K562 (cell line): ENCODE data around the gene SNRNP200. TPM values are rescaled to one million over a fixed set of nuclear protein-coding genes. Genes with fewer than 3 reads are reported as not detected.
A peak's percentile ranks its signal among the peaks of the same experiment; 100 is the strongest.

ENCODE experiments used
- DPF2 ChIP-seq: fragments of 450-650 bp; IDR thresholded peaks from 2 replicates; pipeline ENCODE4 v1.6.1; 2016
- ELF1 ChIP-seq: fragments of 200-800 bp; sonication (Bioruptor generic); IDR thresholded peaks from 2 replicates; pipeline ENCODE4 v1.6.1; 2016; ENCODE audit warnings: missing genetic modification characterization, missing compliant biosample characterization
- ETV5 ChIP-seq: sonication (generic); formaldehyde crosslinking; IDR thresholded peaks from 2 replicates; pipeline ENCODE4 v1.4.0; 2020; ENCODE audit warnings: low read depth, mild to moderate bottlenecking, missing genetic modification reagents
- FIP1L1 ChIP-seq: fragments of 200-400 bp; formaldehyde crosslinking; IDR thresholded peaks from 2 replicates; pipeline ENCODE4 v1.6.1; 2018; ENCODE audit warnings: mild to moderate bottlenecking, low read depth, low read length; ENCODE audit not compliant: poor library complexity, severe bottlenecking
- GABPB1 ChIP-seq: sonication (generic); formaldehyde crosslinking; IDR thresholded peaks from 2 replicates; pipeline ENCODE4 v1.8.0; 2022; ENCODE audit warnings: mild to moderate bottlenecking, missing genetic modification reagents
- GTF2E2 ChIP-seq: fragments of 200-800 bp; sonication (Bioruptor generic); IDR thresholded peaks from 2 replicates; pipeline ENCODE4 v1.6.1; 2016; ENCODE audit warnings: missing genetic modification characterization, missing compliant biosample characterization
- JUNB ChIP-seq: fragments of 450-650 bp; formaldehyde crosslinking; conservative IDR thresholded peaks from 2 replicates; pipeline ENCODE4 v1.4.0; 2020; ENCODE audit warnings: mild to moderate bottlenecking
- KDM4B ChIP-seq, 2 experiments: fragments of 450-650 bp in 1 of 2; sonication (generic) in 1 of 2; IDR thresholded peaks; 2 replicates each; pipeline ENCODE4 v1.6.1; 2016 to 2017; ENCODE audit warnings: borderline replicate concordance in 2 of 2, antibody characterized with exemption in 1 of 2, low read depth in 1 of 2, mild to moderate bottlenecking in 1 of 2
- MIER1 ChIP-seq: fragments of 450-650 bp; IDR thresholded peaks from 2 replicates; pipeline ENCODE4 v1.6.1; 2016; ENCODE audit warnings: antibody characterized with exemption, mild to moderate bottlenecking, low read depth
- NCOA1 ChIP-seq: fragments of 450-650 bp; IDR thresholded peaks from 2 replicates; pipeline ENCODE4 v1.6.1; 2016; ENCODE audit warnings: low read depth
- NR2F6 ChIP-seq: fragments of 450-650 bp; formaldehyde crosslinking; IDR thresholded peaks from 2 replicates; pipeline ENCODE4 v1.4.0; 2020; ENCODE audit warnings: mild to moderate bottlenecking
- PHF8 ChIP-seq: fragments of 200-600 bp; sonication (generic); IDR thresholded peaks from 2 replicates; pipeline ENCODE4 v1.6.1; 2012; ENCODE audit warnings: mixed run types, mild to moderate bottlenecking, inconsistent platforms, low read length, moderate library complexity, borderline replicate concordance
- SOX6 ChIP-seq: fragments of 450-650 bp; IDR thresholded peaks from 2 replicates; pipeline ENCODE4 v1.6.1; 2014; ENCODE audit warnings: mild to moderate bottlenecking
- STAT5B ChIP-seq: fragments of 250-450 bp; sonication (Bioruptor Pico); IDR thresholded peaks from 2 replicates; pipeline ENCODE4 v1.8.0; 2021; ENCODE audit warnings: mild to moderate bottlenecking, inconsistent platforms
- TAF15 ChIP-seq: fragments of 200-400 bp; formaldehyde crosslinking; IDR thresholded peaks from 2 replicates; pipeline ENCODE4 v1.6.1; 2017; ENCODE audit warnings: mild to moderate bottlenecking, low read depth, low read length, moderate library complexity
- TBL1XR1 ChIP-seq, 2 experiments: IDR thresholded peaks; 2 replicates each; pipeline ENCODE4 v1.6.1; 2012; ENCODE audit warnings: improper control_type of control experiment in 2 of 2, low read length in 2 of 2, mild to moderate bottlenecking in 1 of 2
- polyA plus RNA-seq, 8 experiments: library from polyadenylated mRNA; depleted of rRNA in 4 of 8; stranded (reverse) in 5 of 8; unstranded in 3 of 8; fragments of >200 nt; fragmentation: Nextera tagmentation in 2 of 8; fragmentation: Illumina TruSeq in 1 of 8; extraction: Ambion mirVana in 2 of 8; extraction: Trizol in 1 of 8; gene quantifications; 2 replicates each; pipeline versions ENCODE4 v1.2.1 to v1.2.3, GENCODE V29; 2011 to 2014; ENCODE audit warnings: inconsistent platforms in 1 of 8, missing spikeins in 1 of 8
- total RNA-seq, 7 experiments: library from RNA; depleted of rRNA in 6 of 7; stranded (reverse); fragments of >200 nt in 6 of 7; fragmentation: Illumina TruSeq in 2 of 7; extraction: Trizol in 2 of 7; gene quantifications; 2 replicates each; pipeline versions ENCODE4 v1.2.1 to v1.2.3, GENCODE V29; 2011 to 2021; ENCODE audit warnings: low replicate concordance in 1 of 7
- TF ChIP-seq, protein P1 (sequence below), 3 experiments: fragments of 200-800 bp in 1 of 3; sonication (Bioruptor generic) in 1 of 3; sonication (generic) in 1 of 3; formaldehyde crosslinking in 1 of 3; IDR thresholded peaks; 2 replicates each; pipeline versions ENCODE4 v1.6.1 to v1.8.0; 2016 to 2022; ENCODE audit warnings: mild to moderate bottlenecking in 2 of 3, missing compliant biosample characterization in 2 of 3, missing genetic modification characterization in 2 of 3, missing genetic modification reagents in 1 of 3
- TF ChIP-seq, protein P2 (sequence below): fragments of 450-650 bp; IDR thresholded peaks from 2 replicates; pipeline ENCODE4 v1.6.1; 2016; ENCODE audit warnings: antibody characterized with exemption
- TF ChIP-seq, protein P3 (sequence below): fragments of 200-800 bp; sonication (Bioruptor generic); IDR thresholded peaks from 2 replicates; pipeline ENCODE4 v1.6.1; 2017; ENCODE audit warnings: missing genetic modification characterization, missing compliant biosample characterization
- TF ChIP-seq, protein P4 (sequence below): fragments of 250-450 bp; sonication (Bioruptor Pico); IDR thresholded peaks from 2 replicates; pipeline ENCODE4 v1.5.0; 2021; ENCODE audit warnings: mild to moderate bottlenecking, borderline replicate concordance

SNRNP200 gene
- total and polyA plus RNA-seq, 9 of the 15 experiments (the other 6 are each of a cell fraction or from before 2014, with no cell fraction given) = 76.1 to 231 (median 155) TPM

DNA sequence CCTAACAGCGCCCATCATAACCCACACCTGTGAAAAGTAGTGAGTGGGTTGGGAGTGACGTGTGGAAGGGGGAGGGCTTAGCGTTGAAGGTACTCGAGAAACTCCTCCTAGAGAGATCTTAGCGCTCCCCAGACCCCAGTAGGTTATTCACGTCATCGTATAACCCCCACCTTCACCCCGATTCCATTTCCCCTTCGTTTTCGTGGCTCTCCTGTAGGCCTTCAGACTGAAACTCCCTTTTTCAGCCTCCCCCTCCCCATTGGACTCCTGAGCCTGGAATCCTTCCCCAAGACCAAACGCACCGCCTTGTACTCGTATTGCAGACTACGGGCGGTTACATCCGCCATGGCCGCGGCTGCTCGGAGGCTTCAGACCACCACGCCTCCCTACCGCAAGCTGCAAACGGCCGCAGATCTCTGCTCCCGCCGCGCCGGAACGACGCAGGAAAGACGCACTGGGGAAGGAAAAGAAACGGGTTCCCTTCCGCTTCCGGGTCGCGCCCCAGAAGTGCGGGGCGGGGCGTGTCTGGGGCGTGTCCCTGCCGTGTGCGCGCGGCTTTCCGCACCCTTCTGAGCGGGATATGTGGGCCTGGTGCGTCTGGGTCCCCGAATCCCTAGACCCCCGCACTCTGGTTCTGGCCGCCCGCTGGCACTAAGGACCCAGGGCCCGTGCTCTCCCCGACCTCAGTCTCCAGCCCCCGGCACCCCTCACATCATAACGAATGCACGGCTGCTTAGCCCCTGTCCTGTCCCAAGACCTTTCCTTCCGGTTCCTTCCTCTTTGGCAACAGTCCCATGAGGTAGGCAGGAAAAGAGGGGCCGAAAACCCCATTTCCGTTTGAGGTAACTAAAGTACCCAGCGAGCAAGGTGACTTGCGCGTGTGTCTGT is at the start of gene SNRNP200 (continued):
- TF ChIP-seq TAF15 (no peak), NR2F6 (CRISPR knock-in tag) (no peak), SOX6 (peak; percentile 19; the same call in 1 of the 2 replicates), JUNB (CRISPR knock-in tag) (no peak), ETV5 (peak; percentile 83), KDM4B (IDR thresholded peaks at IDR 0.05; ENCODE audit: borderline replicate concordance in 2 of 2, low read depth in 1 of 2) (peak in 1 of 2 experiments; percentile 99; a peak in 2 of 4 replicates), ELF1 (tag) (peak; percentile 91), TBL1XR1 (IDR thresholded peaks at IDR 0.05; ENCODE audit: low read length in 2 of 2) (peak in 1 of 2 experiments; percentile 47; a peak in 2 of 4 replicates), GABPB1 (CRISPR knock-in tag) (peak; percentile 99), STAT5B (CRISPR knock-in tag) (no peak), GTF2E2 (tag) (peak; percentile 95; the same call in 1 of the 2 replicates), DPF2 (no peak; the same call in 1 of the 2 replicates), PHF8 (peak; percentile 98), FIP1L1 (peak; percentile 82), NCOA1 (peak; percentile 95), MIER1 (no peak; the same call in 1 of the 2 replicates)
- TF ChIP-seq, protein P1, sequence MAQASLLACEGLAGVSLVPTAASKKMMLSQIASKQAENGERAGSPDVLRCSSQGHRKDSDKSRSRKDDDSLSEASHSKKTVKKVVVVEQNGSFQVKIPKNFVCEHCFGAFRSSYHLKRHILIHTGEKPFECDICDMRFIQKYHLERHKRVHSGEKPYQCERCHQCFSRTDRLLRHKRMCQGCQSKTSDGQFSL (CRISPR knock-in tag; IDR thresholded peaks at IDR 0.05) = no peak
- TF ChIP-seq, protein P1 (tag; IDR thresholded peaks at IDR 0.05) = no peak
- TF ChIP-seq, protein P2, sequence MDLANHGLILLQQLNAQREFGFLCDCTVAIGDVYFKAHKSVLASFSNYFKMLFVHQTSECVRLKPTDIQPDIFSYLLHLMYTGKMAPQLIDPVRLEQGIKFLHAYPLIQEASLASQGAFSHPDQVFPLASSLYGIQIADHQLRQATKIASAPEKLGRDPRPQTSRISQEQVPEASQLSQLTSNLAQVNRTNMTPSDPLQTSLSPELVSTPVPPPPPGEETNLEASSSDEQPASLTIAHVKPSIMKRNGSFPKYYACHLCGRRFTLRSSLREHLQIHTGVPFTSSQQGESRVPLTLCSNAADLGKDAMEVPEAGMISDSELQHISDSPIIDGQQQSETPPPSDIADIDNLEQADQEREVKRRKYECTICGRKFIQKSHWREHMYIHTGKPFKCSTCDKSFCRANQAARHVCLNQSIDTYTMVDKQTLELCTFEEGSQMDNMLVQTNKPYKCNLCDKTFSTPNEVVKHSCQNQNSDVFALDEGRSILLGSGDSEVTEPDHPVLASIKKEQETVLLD = peak; percentile 66
- TF ChIP-seq, protein P3, sequence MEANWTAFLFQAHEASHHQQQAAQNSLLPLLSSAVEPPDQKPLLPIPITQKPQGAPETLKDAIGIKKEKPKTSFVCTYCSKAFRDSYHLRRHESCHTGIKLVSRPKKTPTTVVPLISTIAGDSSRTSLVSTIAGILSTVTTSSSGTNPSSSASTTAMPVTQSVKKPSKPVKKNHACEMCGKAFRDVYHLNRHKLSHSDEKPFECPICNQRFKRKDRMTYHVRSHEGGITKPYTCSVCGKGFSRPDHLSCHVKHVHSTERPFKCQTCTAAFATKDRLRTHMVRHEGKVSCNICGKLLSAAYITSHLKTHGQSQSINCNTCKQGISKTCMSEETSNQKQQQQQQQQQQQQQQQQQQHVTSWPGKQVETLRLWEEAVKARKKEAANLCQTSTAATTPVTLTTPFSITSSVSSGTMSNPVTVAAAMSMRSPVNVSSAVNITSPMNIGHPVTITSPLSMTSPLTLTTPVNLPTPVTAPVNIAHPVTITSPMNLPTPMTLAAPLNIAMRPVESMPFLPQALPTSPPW = peak; percentile 81
- TF ChIP-seq, protein P4, sequence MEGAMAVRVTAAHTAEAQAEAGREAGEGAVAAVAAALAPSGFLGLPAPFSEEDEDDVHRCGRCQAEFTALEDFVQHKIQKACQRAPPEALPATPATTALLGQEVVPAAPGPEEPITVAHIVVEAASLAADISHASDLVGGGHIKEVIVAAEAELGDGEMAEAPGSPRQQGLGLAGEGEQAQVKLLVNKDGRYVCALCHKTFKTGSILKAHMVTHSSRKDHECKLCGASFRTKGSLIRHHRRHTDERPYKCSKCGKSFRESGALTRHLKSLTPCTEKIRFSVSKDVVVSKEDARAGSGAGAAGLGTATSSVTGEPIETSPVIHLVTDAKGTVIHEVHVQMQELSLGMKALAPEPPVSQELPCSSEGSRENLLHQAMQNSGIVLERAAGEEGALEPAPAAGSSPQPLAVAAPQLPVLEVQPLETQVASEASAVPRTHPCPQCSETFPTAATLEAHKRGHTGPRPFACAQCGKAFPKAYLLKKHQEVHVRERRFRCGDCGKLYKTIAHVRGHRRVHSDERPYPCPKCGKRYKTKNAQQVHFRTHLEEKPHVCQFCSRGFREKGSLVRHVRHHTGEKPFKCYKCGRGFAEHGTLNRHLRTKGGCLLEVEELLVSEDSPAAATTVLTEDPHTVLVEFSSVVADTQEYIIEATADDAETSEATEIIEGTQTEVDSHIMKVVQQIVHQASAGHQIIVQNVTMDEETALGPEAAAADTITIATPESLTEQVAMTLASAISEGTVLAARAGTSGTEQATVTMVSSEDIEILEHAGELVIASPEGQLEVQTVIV (CRISPR knock-in tag) = no peak
